Esophagus muscularis mucosa (tissue), 3 donors: ENCODE measurements around the gene DIDO1.

Experiments
- POLR2A ChIP-seq: fragments of 450-650 bp; IDR thresholded peaks from one replicate; pipeline ENCODE4 v1.6.1; 2017; ENCODE audit warnings: antibody characterized with exemption, moderate library complexity, mild to moderate bottlenecking, low read depth
- TF ChIP-seq, protein P1 (sequence below), 3 experiments: fragments of 200-600 bp in 2 of 3; fragments of 450-650 bp in 1 of 3; sonication (generic) in 2 of 3; IDR thresholded peaks; one replicate each; pipeline ENCODE4 v1.5.1; 2017 to 2019; ENCODE audit warnings: antibody characterized with exemption in 3 of 3, mild to moderate bottlenecking in 2 of 3, moderate library complexity in 1 of 3

GRCh38 chr20:62878244-62879038 lies 47.9 kb downstream of the DIDO1 start:
- TF ChIP-seq POLR2A, result no peak
- TF ChIP-seq, protein P1, sequence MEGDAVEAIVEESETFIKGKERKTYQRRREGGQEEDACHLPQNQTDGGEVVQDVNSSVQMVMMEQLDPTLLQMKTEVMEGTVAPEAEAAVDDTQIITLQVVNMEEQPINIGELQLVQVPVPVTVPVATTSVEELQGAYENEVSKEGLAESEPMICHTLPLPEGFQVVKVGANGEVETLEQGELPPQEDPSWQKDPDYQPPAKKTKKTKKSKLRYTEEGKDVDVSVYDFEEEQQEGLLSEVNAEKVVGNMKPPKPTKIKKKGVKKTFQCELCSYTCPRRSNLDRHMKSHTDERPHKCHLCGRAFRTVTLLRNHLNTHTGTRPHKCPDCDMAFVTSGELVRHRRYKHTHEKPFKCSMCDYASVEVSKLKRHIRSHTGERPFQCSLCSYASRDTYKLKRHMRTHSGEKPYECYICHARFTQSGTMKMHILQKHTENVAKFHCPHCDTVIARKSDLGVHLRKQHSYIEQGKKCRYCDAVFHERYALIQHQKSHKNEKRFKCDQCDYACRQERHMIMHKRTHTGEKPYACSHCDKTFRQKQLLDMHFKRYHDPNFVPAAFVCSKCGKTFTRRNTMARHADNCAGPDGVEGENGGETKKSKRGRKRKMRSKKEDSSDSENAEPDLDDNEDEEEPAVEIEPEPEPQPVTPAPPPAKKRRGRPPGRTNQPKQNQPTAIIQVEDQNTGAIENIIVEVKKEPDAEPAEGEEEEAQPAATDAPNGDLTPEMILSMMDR (IDR thresholded peaks at IDR 0.05), result no peak
